Measurements from ENCODE around the gene HUS1B.
"Not testable (repeated sequence)": the region's sequence is repeated elsewhere in the genome, so short reads cannot be mapped to it uniquely, and the experiment has no call there.

The HUS1B gene

GRCh38 chr6:656460-657252 lies at the start of gene HUS1B:
Gene HUS1B, minus strand, starts transcription at chr6:657100. Its CDS starts 156 bp downstream, at chr6:656944.
- no peak for DNase-seq

GRCh38 chr6:706146-706545 lies 49.2 kb upstream of the HUS1B start:
- no peak for DNase-seq

GRCh38 chr6:705047-705446 lies 48.1 kb upstream of the HUS1B start:
- DNase-seq: no peak

GRCh38 chr6:704046-704445 lies 47.1 kb upstream of the HUS1B start:
- DNase-seq: no peak

GRCh38 chr6:703552-703951 lies 46.7 kb upstream of the HUS1B start:
- DNase-seq: no peak

- DNase-seq: no peak
Observed at GRCh38 chr6:701700-702479, 45.0 kb upstream of the HUS1B start.

- no peak for DNase-seq
Observed at GRCh38 chr6:701215-701614, 44.3 kb upstream of the HUS1B start.

- no peak for DNase-seq
Observed at GRCh38 chr6:700490-700889, 43.6 kb upstream of the HUS1B start.

GRCh38 chr6:699319-699718 lies 42.4 kb upstream of the HUS1B start:
- no peak for DNase-seq

GRCh38 chr6:694431-695126 lies 37.7 kb upstream of the HUS1B start:
- not testable (repeated sequence) for DNase-seq

GRCh38 chr6:693723-694009 lies 36.8 kb upstream of the HUS1B start:
- no peak for DNase-seq

GRCh38 chr6:692858-693722 lies 36.2 kb upstream of the HUS1B start, which contains the start of gene EXOC2:
Gene EXOC2, minus strand, starts transcription at chr6:693139. Its CDS starts 55,321 bp downstream, at chr6:637818.
- peak; percentile 78 for DNase-seq

GRCh38 chr6:692356-692851 lies 35.5 kb upstream of the HUS1B start:
- DNase-seq: peak; percentile 74

- no peak for DNase-seq
Observed at GRCh38 chr6:689223-689622, 32.3 kb upstream of the HUS1B start.

GRCh38 chr6:686497-686896 lies 29.6 kb upstream of the HUS1B start:
- no peak for DNase-seq

- no peak for DNase-seq
Observed at GRCh38 chr6:684831-685636, 28.1 kb upstream of the HUS1B start.

GRCh38 chr6:683742-684440 lies 27.0 kb upstream of the HUS1B start:
- no peak for DNase-seq

- no peak for DNase-seq
Observed at GRCh38 chr6:680666-681340, 23.9 kb upstream of the HUS1B start.

GRCh38 chr6:680251-680650 lies 23.4 kb upstream of the HUS1B start:
- DNase-seq: no peak

GRCh38 chr6:679282-679681 lies 22.4 kb upstream of the HUS1B start:
- no peak for DNase-seq

Data from activated effector memory CD4-positive, alpha-beta T cell treated with Interleukin-2 at 50 U/mL for 16 hours (primary cell).